ENCODE measurements around the gene DSCAML1. TPM values are rescaled to one million over a fixed set of nuclear protein-coding genes. Genes with fewer than 3 reads are reported as not detected.

The DSCAML1 gene
- total RNA-seq, 2 experiments from 2014 or later = not detected

GRCh38 chr11:117439256-117439655 is 357.8 kb downstream of the DSCAML1 start:
- intact Hi-C loops (cut with micrococcal nuclease; ENCODE audit: unreplicated experiment) = no loop called here
- H3K9me2 ChIP-seq (ENCODE audit: insufficient read depth, low read length) = no peaks in the 10 kb centered on the region
- no peak overlapping the region for H3K4me2 ChIP-seq (ENCODE audit: low read length)
- H2AFZ ChIP-seq (ENCODE audit: low read length) = no peak overlapping the region
- no peaks in the 10 kb centered on the region for H3K4me1 ChIP-seq (ENCODE audit: insufficient read depth, low read length, poor library complexity, severe bottlenecking)
- H3K27ac ChIP-seq (ENCODE audit: low read depth, low read length, poor library complexity, severe bottlenecking) = no peak overlapping the region
- no peaks in the 10 kb centered on the region for H3K36me3 ChIP-seq (ENCODE audit: insufficient read depth, low read length)
- CTCF ChIA-PET (ENCODE audit: unreplicated experiment) = no interaction called here
- H3K79me2 ChIP-seq (ENCODE audit: insufficient read depth, low read depth, low read length) = no peaks in the 10 kb centered on the region
- no peaks in the 10 kb centered on the region for H3K9me3 ChIP-seq (ENCODE audit: low read length)
- H4K20me1 ChIP-seq (ENCODE audit: insufficient read depth, low read length) = no peaks in the 10 kb centered on the region
- no peak for DNase-seq (ENCODE audit: low spot score)
- TF ChIP-seq CTCF (conservative IDR thresholded peaks at IDR 0.05; ENCODE audit: low read length) (no peak), EZH2phosphoT487 (IDR thresholded peaks at IDR 0.05; ENCODE audit: borderline replicate concordance, low read depth, low read length) (no peak)
- no peak overlapping the region for H3K4me3 ChIP-seq (ENCODE audit: low read depth, low read length, poor library complexity, severe bottlenecking)
- no TSS peak for BruUV-seq (replicated peaks)
- POLR2A ChIA-PET = no interaction called here

GRCh38 chr11:117438371-117439000 is 358.5 kb downstream of the DSCAML1 start:
- POLR2A ChIA-PET = no interaction called here
- TF ChIP-seq EZH2phosphoT487 (IDR thresholded peaks at IDR 0.05; ENCODE audit: borderline replicate concordance, low read depth, low read length) = no peak
- no peak for TF ChIP-seq CTCF (conservative IDR thresholded peaks at IDR 0.05; ENCODE audit: low read length)
- Histone ChIP-seq H3K36me3 (ENCODE audit: insufficient read depth, low read length) (no peaks in the 10 kb centered on the region), H3K9me3 (ENCODE audit: low read length) (no peaks in the 10 kb centered on the region), H3K4me1 (ENCODE audit: insufficient read depth, low read length, poor library complexity, severe bottlenecking) (no peaks in the 10 kb centered on the region), H3K4me3 (ENCODE audit: low read depth, low read length, poor library complexity, severe bottlenecking) (no peak overlapping the region), H3K27ac (ENCODE audit: low read depth, low read length, poor library complexity, severe bottlenecking) (no peak overlapping the region), H3K4me2 (ENCODE audit: low read length) (no peak overlapping the region), H3K9me2 (ENCODE audit: insufficient read depth, low read length) (no peaks in the 10 kb centered on the region), H4K20me1 (ENCODE audit: insufficient read depth, low read length) (no peaks in the 10 kb centered on the region), H3K79me2 (ENCODE audit: insufficient read depth, low read depth, low read length) (no peaks in the 10 kb centered on the region), H2AFZ (ENCODE audit: low read length) (no peak overlapping the region)
- DNase-seq (ENCODE audit: low spot score) = no peak
- intact Hi-C loops (cut with micrococcal nuclease; ENCODE audit: unreplicated experiment) = no loop called here
- CTCF ChIA-PET (ENCODE audit: unreplicated experiment) = no interaction called here
- no TSS peak for BruUV-seq (replicated peaks)

- H3K4me2 ChIP-seq (ENCODE audit: low read length) = no peak overlapping the region
- H3K9me3 ChIP-seq (ENCODE audit: low read length) = no peaks in the 10 kb centered on the region
- no peak overlapping the region for H2AFZ ChIP-seq (ENCODE audit: low read length)
- no peak for DNase-seq (ENCODE audit: low spot score)
- intact Hi-C loops (cut with micrococcal nuclease; ENCODE audit: unreplicated experiment) = no loop called here
- H3K79me2 ChIP-seq (ENCODE audit: insufficient read depth, low read depth, low read length) = no peaks in the 10 kb centered on the region
- no peaks in the 10 kb centered on the region for H4K20me1 ChIP-seq (ENCODE audit: insufficient read depth, low read length)
- CTCF ChIA-PET (ENCODE audit: unreplicated experiment) = no interaction called here
- no peak overlapping the region for H3K27ac ChIP-seq (ENCODE audit: low read depth, low read length, poor library complexity, severe bottlenecking)
- H3K4me1 ChIP-seq (ENCODE audit: insufficient read depth, low read length, poor library complexity, severe bottlenecking) = no peaks in the 10 kb centered on the region
- H3K36me3 ChIP-seq (ENCODE audit: insufficient read depth, low read length) = no peaks in the 10 kb centered on the region
- no peak for TF ChIP-seq CTCF (conservative IDR thresholded peaks at IDR 0.05; ENCODE audit: low read length)
- TF ChIP-seq EZH2phosphoT487 (IDR thresholded peaks at IDR 0.05; ENCODE audit: borderline replicate concordance, low read depth, low read length) = no peak
- no TSS peak for BruUV-seq (replicated peaks)
- H3K9me2 ChIP-seq (ENCODE audit: insufficient read depth, low read length) = no peaks in the 10 kb centered on the region
- POLR2A ChIA-PET = no interaction called here
- H3K4me3 ChIP-seq (ENCODE audit: low read depth, low read length, poor library complexity, severe bottlenecking) = no peak overlapping the region
Measured at GRCh38 chr11:117437791-117438130, 359.3 kb downstream of the DSCAML1 start.

Data from OCI-LY7 (cell line).